ENCODE results near the gene FAHD1. TPM values are rescaled to one million over a fixed set of nuclear protein-coding genes. Genes with fewer than 3 reads are reported as not detected.

Gene FAHD1
- polyA plus RNA-seq, 3 donors: 7.5 to 24.9 (median 17.3) TPM

DNA sequence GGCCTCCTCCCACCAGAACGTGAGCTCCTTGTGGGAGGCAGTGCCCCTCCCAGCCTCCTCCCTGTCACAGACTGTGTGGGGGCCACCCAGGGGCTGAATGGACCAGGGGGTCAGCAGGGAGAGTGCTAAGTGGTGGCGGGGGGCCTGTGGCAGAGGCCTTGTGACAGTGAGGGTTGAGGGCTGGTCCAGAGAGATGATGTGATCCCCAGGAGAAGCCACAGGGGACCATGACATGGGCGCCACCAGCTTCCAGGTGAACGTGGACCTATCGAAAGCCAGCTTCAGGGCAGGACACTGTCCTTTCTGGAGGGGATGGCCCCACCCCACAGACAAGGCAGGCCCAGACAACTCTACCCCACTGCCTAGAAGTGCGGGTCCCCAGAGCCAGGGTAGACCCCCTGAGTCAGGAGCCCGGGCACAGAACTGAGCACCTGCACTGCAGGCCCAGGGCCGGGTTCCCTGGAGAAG lies 47.7 kb upstream of the FAHD1 start:
- no peak overlapping the region for H3K4me2 ChIP-seq (replicated peaks; ENCODE audit: extremely low read depth, low read length, poor library complexity, severe bottlenecking)
- H3K9me3 Mint-ChIP-seq: no peaks in the 10 kb centered on the region
- H2AFZ ChIP-seq (ENCODE audit: insufficient read depth, low read depth, low read length, poor library complexity, severe bottlenecking): no peak overlapping the region
- no peak overlapping the region for H3K9ac ChIP-seq (ENCODE audit: insufficient read depth, low read length, poor library complexity, severe bottlenecking)
- H3K79me2 ChIP-seq (ENCODE audit: insufficient read depth, low read length): peaks cover 50% of the 10 kb centered on the region
- DNase-seq: no peak
- H3K27ac Mint-ChIP-seq: peak overlapping the region in 1 of 7 donors; percentile 32
- H3K4me1 ChIP-seq (ENCODE audit: control insufficient read depth in 1 of 2, insufficient read depth in 2 of 2, low read length in 2 of 2): peaks cover 31 to 42% of the 10 kb centered on the region in 2 donors
- peaks cover 78% of the 10 kb centered on the region for H4K20me1 ChIP-seq (ENCODE audit: insufficient read depth, low read length)
- no peak overlapping the region for H3K4me3 Mint-ChIP-seq
- H3K36me3 Mint-ChIP-seq: peaks cover 5 to 43% of the 10 kb centered on the region in 2 donors
- H3K27ac ChIP-seq (ENCODE audit: low read depth in 1 of 2, low read length in 2 of 2): peak overlapping the region in 1 of 2 donors; percentile 14
- intact Hi-C loops (cut with micrococcal nuclease): loop anchor here (10.0 kb wide), 3 partner anchors 74 to 304 kb away; partner anchors contain the start of genes CLCN7 (in 1 of the 2) and MAPK8IP3 (in 1 of the 2)
- no peaks in the 10 kb centered on the region for H3K27me3 ChIP-seq (ENCODE audit: control insufficient read depth in 2 of 2, insufficient read depth in 2 of 2, low read length in 2 of 2)
- peaks cover 39% of the 10 kb centered on the region in 2 donors for H3K36me3 ChIP-seq (replicated peaks in 1 of 2; ENCODE audit: control insufficient read depth in 1 of 2, insufficient read depth in 2 of 2, low read length in 2 of 2)
- H3K4me1 Mint-ChIP-seq: peaks cover 32% of the 10 kb centered on the region
- no peaks in the 10 kb centered on the region for H3K9me3 ChIP-seq (replicated peaks in 1 of 2; ENCODE audit: control insufficient read depth in 1 of 2, insufficient read depth in 1 of 2, low read length in 2 of 2)
- H3K4me3 ChIP-seq (replicated peaks in 1 of 3; ENCODE audit: low read depth in 2 of 3, low read length in 3 of 3): no peak overlapping the region
- H3K27me3 Mint-ChIP-seq (ENCODE audit: low read depth in 3 of 3): no peaks in the 10 kb centered on the region
- WGBS (ENCODE audit: insufficient coverage): 87% methylated on average over 5 of the region's 8 CpGs
- TF ChIP-seq, protein P1, sequence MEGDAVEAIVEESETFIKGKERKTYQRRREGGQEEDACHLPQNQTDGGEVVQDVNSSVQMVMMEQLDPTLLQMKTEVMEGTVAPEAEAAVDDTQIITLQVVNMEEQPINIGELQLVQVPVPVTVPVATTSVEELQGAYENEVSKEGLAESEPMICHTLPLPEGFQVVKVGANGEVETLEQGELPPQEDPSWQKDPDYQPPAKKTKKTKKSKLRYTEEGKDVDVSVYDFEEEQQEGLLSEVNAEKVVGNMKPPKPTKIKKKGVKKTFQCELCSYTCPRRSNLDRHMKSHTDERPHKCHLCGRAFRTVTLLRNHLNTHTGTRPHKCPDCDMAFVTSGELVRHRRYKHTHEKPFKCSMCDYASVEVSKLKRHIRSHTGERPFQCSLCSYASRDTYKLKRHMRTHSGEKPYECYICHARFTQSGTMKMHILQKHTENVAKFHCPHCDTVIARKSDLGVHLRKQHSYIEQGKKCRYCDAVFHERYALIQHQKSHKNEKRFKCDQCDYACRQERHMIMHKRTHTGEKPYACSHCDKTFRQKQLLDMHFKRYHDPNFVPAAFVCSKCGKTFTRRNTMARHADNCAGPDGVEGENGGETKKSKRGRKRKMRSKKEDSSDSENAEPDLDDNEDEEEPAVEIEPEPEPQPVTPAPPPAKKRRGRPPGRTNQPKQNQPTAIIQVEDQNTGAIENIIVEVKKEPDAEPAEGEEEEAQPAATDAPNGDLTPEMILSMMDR (IDR thresholded peaks at IDR 0.05): no peak

DNA sequence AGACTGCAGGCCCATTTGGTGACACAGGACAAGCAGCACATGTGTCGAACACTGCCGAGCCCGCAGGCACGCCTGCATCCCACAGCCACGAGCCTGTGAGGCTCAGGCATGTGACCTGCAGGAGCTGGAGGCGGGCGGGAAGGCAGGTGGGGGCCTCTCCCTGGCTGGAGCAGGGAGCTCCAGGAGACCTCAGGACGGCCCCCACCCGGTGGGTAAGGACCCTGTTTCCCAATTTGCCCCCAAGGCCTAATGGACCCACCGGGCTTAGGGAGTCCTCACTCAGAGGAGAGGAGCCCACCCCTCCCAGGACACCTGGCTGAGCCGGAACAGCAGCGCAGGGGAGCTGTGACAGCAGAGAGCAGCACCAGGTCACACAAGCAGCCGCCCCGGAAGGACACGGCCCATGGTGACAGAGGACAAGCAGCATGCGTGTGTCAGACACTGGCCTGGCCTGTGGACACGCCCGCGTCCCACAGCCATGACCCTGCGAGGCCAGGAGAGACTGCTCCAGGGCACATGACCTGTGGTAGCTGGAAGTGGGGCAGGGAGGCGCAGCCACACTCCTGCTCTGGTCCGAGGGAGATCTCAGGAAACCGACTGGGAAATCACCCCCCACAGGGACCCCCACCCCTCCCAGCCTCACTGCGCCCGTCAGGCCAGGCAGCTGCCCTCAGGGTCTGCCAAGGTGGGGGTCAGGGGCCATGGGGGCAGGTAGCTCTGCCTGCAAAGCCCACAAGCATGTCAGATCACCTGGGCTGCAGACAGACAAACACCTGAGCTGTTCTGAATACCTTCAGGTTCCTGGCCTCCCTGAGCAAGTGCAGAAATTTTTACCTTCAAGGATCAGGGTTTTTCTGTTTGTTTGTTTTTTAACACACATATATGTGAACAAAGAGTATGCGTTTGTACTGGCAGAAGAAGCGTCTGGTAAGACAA lies 47.0 kb upstream of the FAHD1 start:
- Histone ChIP-seq H2AFZ (ENCODE audit: insufficient read depth, low read depth, low read length, poor library complexity, severe bottlenecking) (no peak overlapping the region), H3K4me1 (ENCODE audit: control insufficient read depth in 1 of 2, insufficient read depth in 2 of 2, low read length in 2 of 2) (peaks cover 25 to 35% of the 10 kb centered on the region in 2 donors), H3K4me2 (replicated peaks; ENCODE audit: extremely low read depth, low read length, poor library complexity, severe bottlenecking) (peak overlapping the region; percentile 11), H3K27ac (ENCODE audit: low read depth in 1 of 2, low read length in 2 of 2) (peak overlapping the region in 1 of 2 donors; percentile 14), H4K20me1 (ENCODE audit: insufficient read depth, low read length) (peaks cover 74% of the 10 kb centered on the region), H3K9me3 (replicated peaks in 1 of 2; ENCODE audit: control insufficient read depth in 1 of 2, insufficient read depth in 1 of 2, low read length in 2 of 2) (no peaks in the 10 kb centered on the region), H3K9ac (ENCODE audit: insufficient read depth, low read length, poor library complexity, severe bottlenecking) (no peak overlapping the region), H3K27me3 (ENCODE audit: control insufficient read depth in 2 of 2, insufficient read depth in 2 of 2, low read length in 2 of 2) (no peaks in the 10 kb centered on the region), H3K36me3 (replicated peaks in 1 of 2; ENCODE audit: control insufficient read depth in 1 of 2, insufficient read depth in 2 of 2, low read length in 2 of 2) (peaks cover 35 to 37% of the 10 kb centered on the region in 2 donors), H3K4me3 (replicated peaks in 1 of 3; ENCODE audit: low read depth in 2 of 3, low read length in 3 of 3) (no peak overlapping the region), H3K79me2 (ENCODE audit: insufficient read depth, low read length) (peaks cover 50% of the 10 kb centered on the region)
- Mint-ChIP-seq H3K27ac (no peak overlapping the region), H3K9me3 (no peaks in the 10 kb centered on the region), H3K4me3 (no peak overlapping the region), H3K4me1 (peaks cover 27% of the 10 kb centered on the region), H3K27me3 (ENCODE audit: low read depth in 3 of 3) (no peaks in the 10 kb centered on the region), H3K36me3 (peaks cover 6 to 44% of the 10 kb centered on the region in 2 donors)
- TF ChIP-seq, protein P1 (IDR thresholded peaks at IDR 0.05): no peak
- 95% methylated on average over 19 of the region's 27 CpGs for WGBS (ENCODE audit: insufficient coverage)
- no peak for DNase-seq
- intact Hi-C loops (cut with micrococcal nuclease): loop anchor here (5.0 to 10.0 kb wide), 6 partner anchors 47 to 355 kb away; partner anchors contain the start of genes MAPK8IP3 (in 2 of the 2), CLCN7 (in 1 of the 2), FAHD1 (in 1 of the 2) and HAGH (in 1 of the 2)

Data from CD14-positive monocyte (primary cell).